Spleen (tissue), 11 donors: ENCODE measurements around the gene ARHGEF12. TPM values are rescaled to one million over a fixed set of nuclear protein-coding genes. Genes with fewer than 3 reads are reported as not detected.

Experiments
- DNase-seq: peaks from one replicate; pipeline ENCODE4 v3.0.0-alpha.2; 2020
- H3K27ac ChIP-seq, 8 donors: fragments of 200-600 bp; sonication (generic) in 7 of 8; 1 replicate in 4 of 8; 2 replicates in 4 of 8; pipeline versions ENCODE4 v1.5.0 to v1.8.0; 2016 to 2021; ENCODE audit warnings: inconsistent platforms in 4 of 8, mild to moderate bottlenecking in 4 of 8, moderate library complexity in 1 of 8
- H3K27me3 ChIP-seq, 7 donors: fragments of 200-600 bp; sonication (generic) in 6 of 7; replicated peaks in 1 of 7; 1 replicate in 4 of 7; 2 replicates in 3 of 7; pipeline versions ENCODE4 v1.5.0 to v1.8.0; 2016 to 2021; ENCODE audit warnings: inconsistent platforms in 3 of 7, mild to moderate bottlenecking in 1 of 7
- H3K36me3 ChIP-seq, 6 donors: fragments of 200-600 bp; sonication (generic) in 5 of 6; 1 replicate in 4 of 6; 2 replicates in 2 of 6; pipeline versions ENCODE4 v1.5.0 to v1.8.0; 2016 to 2021; ENCODE audit warnings: inconsistent platforms in 2 of 6
- H3K4me1 ChIP-seq, 6 donors: fragments of 200-600 bp; sonication (generic) in 5 of 6; 1 replicate in 3 of 6; 2 replicates in 3 of 6; pipeline versions ENCODE4 v1.5.0 to v1.8.0; 2016 to 2021; ENCODE audit warnings: inconsistent platforms in 3 of 6
- H3K4me3 ChIP-seq, 8 donors: fragments of 200-600 bp; sonication (generic) in 7 of 8; 1 replicate in 4 of 8; 2 replicates in 4 of 8; pipeline versions ENCODE4 v1.5.0 to v1.8.0; 2016 to 2021; ENCODE audit warnings: inconsistent platforms in 4 of 8, mild to moderate bottlenecking in 4 of 8, moderate library complexity in 2 of 8
- H3K9me3 ChIP-seq, 8 donors: fragments of 200-600 bp; sonication (generic) in 7 of 8; 1 replicate in 4 of 8; 2 replicates in 4 of 8; pipeline versions ENCODE4 v1.5.0 to v1.8.0; 2016 to 2021; ENCODE audit warnings: inconsistent platforms in 4 of 8
- CTCF ChIP-seq, 11 experiments: fragments of 200-600 bp in 7 of 11; fragments of 450-650 bp in 4 of 11; sonication (generic) in 4 of 11; IDR thresholded peaks in 8 of 11; conservative IDR thresholded peaks in 3 of 11; 1 replicate in 7 of 11; 2 replicates in 4 of 11; pipeline versions ENCODE4 v1.4.0 to v1.8.0; 2016 to 2021; ENCODE audit warnings: antibody characterized with exemption in 11 of 11, inconsistent platforms in 4 of 11, mild to moderate bottlenecking in 1 of 11
- POLR2A ChIP-seq, 3 donors: fragments of 450-650 bp; IDR thresholded peaks; one replicate each; pipeline ENCODE4 v1.5.1; 2017; ENCODE audit warnings: antibody characterized with exemption in 3 of 3, mild to moderate bottlenecking in 1 of 3
- POLR2AphosphoS5 ChIP-seq, 3 donors: sonication (generic); formaldehyde crosslinking; IDR thresholded peaks; one replicate each; pipeline ENCODE4 v1.5.1; 2017; ENCODE audit warnings: antibody characterized with exemption in 3 of 3
- WGBS, 5 donors: extraction: QIAGEN DNeasy Blood & Tissue Kit in 3 of 5; methylation state at CpG; one replicate each; pipeline versions ENCODE4 v1.1.5 to v1.1.7; 2013 to 2018; 5-methylcytosine and 5-hydroxymethylcytosine counted together
- intact Hi-C: fragments of 100-400 bp; cut with DNase I; formaldehyde crosslinking; loops from one replicate; pipeline ENCODE4 v1.15.0; 2023; ENCODE audit warnings: low total_unique reads
- polyA plus RNA-seq, 3 donors: library from polyadenylated mRNA; stranded (reverse); fragments of 200-250 nt; gene quantifications; one replicate each; pipeline ENCODE4 v1.2.1, GENCODE V29; 2013
- small RNA-seq, 4 donors: library from RNA; depleted of rRNA; stranded (forward); fragments of <200 nt; gene quantifications; one replicate each; pipeline ENCODE3, GENCODE V24; 2016
- total RNA-seq, 7 donors: library from RNA; depleted of rRNA in 3 of 7; stranded (reverse); fragments of >200 nt in 3 of 7; fragmentation: NEBNext Ultra II Directional in 4 of 7; extraction: Animal tissue kit (Norgen Biotek cat#: 25700) in 4 of 7; gene quantifications; one replicate each; pipeline versions ENCODE4 v1.1.0 to v1.2.1, GENCODE V29; 2016 to 2021
- donor health status: healthy with polysubstance abuse.
- donor health status: DM: no; HTN: no; CAD: no; lungs with moderate emphysema.
- donor health status: DM: no; HTN: no; CAD: no.
- donor health status: Bipolar disorder and iron deficiency.
- donor health status: healthy.
- donor health status: DM: no; HTN: no; CAD: no.
- donor health status: DM: yes; HTN: yes; CAD: no.

Gene ARHGEF12
- total and polyA plus RNA-seq, 10 donors, result 5.6 to 122 (median 88.6) TPM

- peaks cover 0 to 5% (median 0%) of the 10 kb centered on the region in 6 donors for H3K4me1 ChIP-seq
- no peak overlapping the region for H3K4me3 ChIP-seq
- 91 to 96% (median 93%) methylated on average over 12 of the region's 12 CpGs for WGBS, 5 donors
- H3K9me3 ChIP-seq, result peaks cover 0 to 10% (median 0%) of the 10 kb centered on the region in 8 donors
- TF ChIP-seq CTCF (IDR thresholded peaks at IDR 0.05 in 8 of 11, conservative IDR thresholded peaks at IDR 0.05 in 3 of 11) (no peak), POLR2A (IDR thresholded peaks at IDR 0.05) (no peak), POLR2AphosphoS5 (IDR thresholded peaks at IDR 0.05) (no peak)
- no peaks in the 10 kb centered on the region for H3K36me3 ChIP-seq
- no peak for DNase-seq
- H3K27me3 ChIP-seq, result peaks cover 0 to 9% (median 0%) of the 10 kb centered on the region in 7 donors
- no peak overlapping the region for H3K27ac ChIP-seq
- intact Hi-C loops, result no loop called here
Observed at GRCh38 chr11:120537996-120538395, 201.8 kb downstream of the ARHGEF12 start.

- intact Hi-C loops, result no loop called here
- Histone ChIP-seq H3K4me1 (peaks cover 0 to 5% (median 0%) of the 10 kb centered on the region in 6 donors), H3K27ac (no peak overlapping the region), H3K27me3 (peaks cover 0 to 6% (median 0%) of the 10 kb centered on the region in 7 donors), H3K36me3 (no peaks in the 10 kb centered on the region), H3K9me3 (peaks cover 0 to 10% (median 0%) of the 10 kb centered on the region in 8 donors), H3K4me3 (no peak overlapping the region)
- TF ChIP-seq POLR2AphosphoS5 (IDR thresholded peaks at IDR 0.05) (no peak), POLR2A (IDR thresholded peaks at IDR 0.05) (no peak)
- no peak for DNase-seq
- WGBS, 5 donors, result 61 to 86% (median 69%) methylated on average over 2 of the region's 2 CpGs
Observed at GRCh38 chr11:120538707-120539106, 202.5 kb downstream of the ARHGEF12 start.

Small RNAs within 50 kb of the gene (small RNA-seq; reads per million reads assigned to genes)
- gene RF00100, result 131 to 266 (median 181) reads per million in 4 donors

Other genes starting within 250 kb of the ARHGEF12 start
- 1 to 10 TPM in 2 of 7 donors, under 1 TPM in 1, not detected in 4; 0.81 to 2.0 (median 1.2) TPM for gene TRIM29, start 198.3 kb upstream of the ARHGEF12 start, total RNA-seq
- under 1 TPM; 0.03 to 0.64 (median 0.20) TPM for gene TRIM29, start 198.3 kb upstream of the ARHGEF12 start, polyA plus RNA-seq
- gene OAF, start 125.4 kb upstream of the ARHGEF12 start, total RNA-seq, result 100 to 1,000 TPM in 1 of 7 donors, 10 to 100 TPM in 6; 28.3 to 148 (median 82.6) TPM
- gene OAF, start 125.4 kb upstream of the ARHGEF12 start, polyA plus RNA-seq, result 10 to 100 TPM; 10.6 to 44.1 (median 20.5) TPM
- gene POU2F3, start 96.3 kb upstream of the ARHGEF12 start, total RNA-seq, result under 1 TPM in 3 of 7 donors, not detected in 4; 0.22 to 0.27 (median 0.26) TPM
- gene POU2F3, start 96.3 kb upstream of the ARHGEF12 start, polyA plus RNA-seq, result under 1 TPM; 0.04 to 0.16 (median 0.05) TPM
- gene TLCD5, start 11.1 kb upstream of the ARHGEF12 start, total RNA-seq, result 1 to 10 TPM; 3.1 to 6.6 (median 4.7) TPM
- gene TLCD5, start 11.1 kb upstream of the ARHGEF12 start, polyA plus RNA-seq, result 1 to 10 TPM in 2 of 3 donors, under 1 TPM in 1; 0.93 to 1.6 (median 1.4) TPM
- 1 to 10 TPM in 4 of 7 donors, under 1 TPM in 3; 0.40 to 2.4 (median 1.7) TPM for gene GRIK4, start 175.3 kb downstream of the ARHGEF12 start, total RNA-seq
- gene GRIK4, start 175.3 kb downstream of the ARHGEF12 start, polyA plus RNA-seq, result under 1 TPM; 0.04 to 0.19 (median 0.14) TPM